ENCODE results near the gene CNTN4.

DNA sequence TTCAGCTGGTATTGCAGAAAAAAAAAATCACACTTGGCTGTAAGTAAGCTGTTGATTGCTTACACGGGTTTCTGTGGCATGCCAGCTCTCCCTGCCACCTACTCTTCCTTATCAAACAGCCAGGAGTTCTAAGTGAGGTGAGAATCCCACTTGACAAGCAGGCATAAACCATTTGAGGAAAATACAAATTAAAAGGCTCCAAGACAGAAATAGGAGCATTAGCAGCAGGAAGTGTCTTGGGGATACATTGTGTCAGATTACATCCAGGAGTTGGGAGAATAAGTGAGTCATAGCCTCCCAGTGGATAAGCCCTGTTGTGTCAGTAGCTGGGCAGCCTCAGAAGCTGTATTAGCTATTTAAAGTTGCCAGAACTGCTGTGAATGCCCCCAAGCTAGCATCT, 256.0 kb downstream of the CNTN4 start:
- no peak for TF ChIP-seq EZH2phosphoT487 (IDR thresholded peaks at IDR 0.05; ENCODE audit: low read length)
- TF ChIP-seq CTCF (IDR thresholded peaks at IDR 0.05; ENCODE audit: low read length): no peak
